Heart left ventricle (tissue), 16 donors: ENCODE measurements around the gene HEBP2. TPM values are rescaled to one million over a fixed set of nuclear protein-coding genes. Genes with fewer than 3 reads are reported as not detected.

Experiments used
- ATAC-seq, 4 donors: fragments of 200-7000 bp; cut with Tn5 transposase; one replicate each; pipeline ENCODE4 v1.9.1; 2020 to 2022; ENCODE audit warnings: moderate library complexity in 4 of 4, mild to moderate bottlenecking in 3 of 4, moderate number of reproducible peaks in 1 of 4
- DNase-seq, 5 donors: peaks; one replicate each; pipeline ENCODE4 v3.0.0-alpha.2; 2020
- H3K27ac ChIP-seq, 12 donors: fragments of 200-600 bp; sonication (generic) in 4 of 12; one replicate each; pipeline versions ENCODE4 v1.5.0 to v1.8.0; 2016 to 2022; ENCODE audit warnings: mild to moderate bottlenecking in 2 of 12
- H3K27me3 ChIP-seq, 9 donors: fragments of 200-600 bp; sonication (generic) in 2 of 9; one replicate each; pipeline versions ENCODE4 v1.5.1 to v1.8.0; 2016 to 2022; ENCODE audit warnings: mild to moderate bottlenecking in 3 of 9
- H3K36me3 ChIP-seq, 9 donors: fragments of 200-600 bp; sonication (generic) in 2 of 9; one replicate each; pipeline versions ENCODE4 v1.5.0 to v1.8.0; 2018 to 2022; ENCODE audit warnings: mild to moderate bottlenecking in 2 of 9
- H3K4me1 ChIP-seq, 12 donors: fragments of 200-600 bp; sonication (generic) in 4 of 12; one replicate each; pipeline versions ENCODE4 v1.5.0 to v1.8.0; 2016 to 2022; ENCODE audit warnings: mild to moderate bottlenecking in 3 of 12
- H3K4me3 ChIP-seq, 12 donors: fragments of 200-600 bp; sonication (generic) in 4 of 12; one replicate each; pipeline versions ENCODE4 v1.5.0 to v1.8.0; 2017 to 2022; ENCODE audit warnings: mild to moderate bottlenecking in 9 of 12, moderate library complexity in 4 of 12
- H3K9me3 ChIP-seq, 12 donors: fragments of 200-600 bp; sonication (generic) in 4 of 12; one replicate each; pipeline versions ENCODE4 v1.5.0 to v1.8.0; 2016 to 2022; ENCODE audit warnings: mild to moderate bottlenecking in 1 of 12
- POLR2A ChIP-seq, 2 donors: fragments of 450-650 bp; IDR thresholded peaks; one replicate each; pipeline ENCODE4 v1.6.1; 2017; ENCODE audit warnings: antibody characterized with exemption in 2 of 2, mild to moderate bottlenecking in 2 of 2, moderate library complexity in 2 of 2
- WGBS, 4 donors: extraction: QIAGEN DNeasy Blood & Tissue Kit in 2 of 4; methylation state at CpG; one replicate each; pipeline versions ENCODE4 v1.1.5 to v1.1.7; 2013 to 2018; 5-methylcytosine and 5-hydroxymethylcytosine counted together
- intact Hi-C, 10 donors: fragments of 100-400 bp; cut with DNase I; formaldehyde crosslinking; loops; one replicate each; pipeline versions ENCODE4 v1.11.1 to v1.14.2; 2022
- polyA plus RNA-seq, 2 donors: library from polyadenylated mRNA; stranded (reverse); fragments of 200-250 nt; gene quantifications; one replicate each; pipeline ENCODE4 v1.2.3, GENCODE V29; 2013
- total RNA-seq, 9 donors: library from RNA; depleted of rRNA in 2 of 9; stranded (reverse); fragments of >200 nt in 2 of 9; fragmentation: NEBNext Ultra II Directional in 3 of 9; extraction: Animal tissue kit (Norgen Biotek cat#: 25700) in 3 of 9; gene quantifications; one replicate each; pipeline versions ENCODE4 v1.1.0 to v1.2.4, GENCODE V29; 2016 to 2023
- TF ChIP-seq, protein P1 (sequence below), 12 donors: fragments of 200-600 bp; sonication (generic) in 4 of 12; IDR thresholded peaks; one replicate each; pipeline versions ENCODE4 v1.5.0 to v1.8.0; 2018 to 2022; ENCODE audit warnings: antibody characterized with exemption in 12 of 12, mild to moderate bottlenecking in 5 of 12
- donor health status: ischemic (EF 13 %, LVEDD 7.1; RV severe dilation, severe dysfunction).
- donor health status: healthy with polysubstance abuse.
- donor health status: DM: no; HTN: yes; CAD: no.
- donor health status: DM: no; HTN: no; CAD: no.
- donor health status: ischemic (EF 25% LVEDD 6.9; RV normal size, moderate dysfunction).
- donor health status: ischemic (EF 25% LVEDD 5.7; RV mildly dilated, moderate dysfunction).
- donor health status: healthy.
- donor health status: DM: yes; HTN: yes; CAD: no.
- donor health status: ischemic (EF 35%, LVEDD 5.7; RV mildly dilated, moderate dysfunction).
- donor health status: nonischemic (EF 11% LVEDD 7.7; RV severe dilation, severe dysfunction).
- donor health status: DM: yes; HTN: yes; CAD: no.
- donor health status: PGD.
- donor health status: ischemic (EF 29% LVEDD 5.4; RV normal size, mild dysfunction).
- donor health status: nonischemic (EF 23%, LVEDD 6.1; RV moderate dilation, normal function).

Gene HEBP2
- total and polyA plus RNA-seq, 11 donors: 20.3 to 110 (median 90.2) TPM

DNA sequence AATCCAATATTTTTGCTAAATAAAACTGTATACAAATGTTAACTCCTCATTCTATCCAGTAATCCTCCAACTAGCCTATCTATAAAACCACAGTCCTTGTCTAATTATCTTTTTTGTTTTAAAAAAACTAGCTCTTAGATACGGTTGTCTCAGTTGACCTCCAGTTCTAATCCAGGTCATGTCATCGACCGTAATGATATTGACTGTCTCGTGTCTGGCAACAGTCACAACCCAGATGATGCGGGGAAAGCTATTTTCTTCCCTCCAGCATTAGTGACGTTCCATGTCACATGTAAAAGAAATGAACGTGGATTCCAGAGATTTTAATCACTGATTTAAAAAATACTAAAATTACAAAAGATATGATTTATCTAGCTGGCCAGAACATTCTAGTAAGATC, 35.5 kb downstream of the HEBP2 start:
- TF ChIP-seq, protein P1, sequence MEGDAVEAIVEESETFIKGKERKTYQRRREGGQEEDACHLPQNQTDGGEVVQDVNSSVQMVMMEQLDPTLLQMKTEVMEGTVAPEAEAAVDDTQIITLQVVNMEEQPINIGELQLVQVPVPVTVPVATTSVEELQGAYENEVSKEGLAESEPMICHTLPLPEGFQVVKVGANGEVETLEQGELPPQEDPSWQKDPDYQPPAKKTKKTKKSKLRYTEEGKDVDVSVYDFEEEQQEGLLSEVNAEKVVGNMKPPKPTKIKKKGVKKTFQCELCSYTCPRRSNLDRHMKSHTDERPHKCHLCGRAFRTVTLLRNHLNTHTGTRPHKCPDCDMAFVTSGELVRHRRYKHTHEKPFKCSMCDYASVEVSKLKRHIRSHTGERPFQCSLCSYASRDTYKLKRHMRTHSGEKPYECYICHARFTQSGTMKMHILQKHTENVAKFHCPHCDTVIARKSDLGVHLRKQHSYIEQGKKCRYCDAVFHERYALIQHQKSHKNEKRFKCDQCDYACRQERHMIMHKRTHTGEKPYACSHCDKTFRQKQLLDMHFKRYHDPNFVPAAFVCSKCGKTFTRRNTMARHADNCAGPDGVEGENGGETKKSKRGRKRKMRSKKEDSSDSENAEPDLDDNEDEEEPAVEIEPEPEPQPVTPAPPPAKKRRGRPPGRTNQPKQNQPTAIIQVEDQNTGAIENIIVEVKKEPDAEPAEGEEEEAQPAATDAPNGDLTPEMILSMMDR (IDR thresholded peaks at IDR 0.05): no peak
- TF ChIP-seq POLR2A (IDR thresholded peaks at IDR 0.05): no peak
- ATAC-seq (peak in 1 of 4 donors; percentile 45), DNase-seq (no peak)
- no peaks in the 10 kb centered on the region for H3K27me3 ChIP-seq
- intact Hi-C loops: loop anchor here in 3 of 10 donors (10.0 kb wide), 2 partner anchors 75 to 135 kb away; no protein-coding TSS in a partner anchor
- 44 to 56% (median 51%) methylated on average over 7 of the region's 7 CpGs for WGBS, 4 donors
- H3K4me1 ChIP-seq: peaks cover 0 to 38% (median 11%) of the 10 kb centered on the region in 12 donors
- peaks cover 0 to 31% (median 0%) of the 10 kb centered on the region in 9 donors for H3K36me3 ChIP-seq
- H3K9me3 ChIP-seq: no peaks in the 10 kb centered on the region
- H3K27ac ChIP-seq: peak overlapping the region in 4 of 12 donors; percentile 15 to 42 (median 20)
- H3K4me3 ChIP-seq: no peak overlapping the region

DNA sequence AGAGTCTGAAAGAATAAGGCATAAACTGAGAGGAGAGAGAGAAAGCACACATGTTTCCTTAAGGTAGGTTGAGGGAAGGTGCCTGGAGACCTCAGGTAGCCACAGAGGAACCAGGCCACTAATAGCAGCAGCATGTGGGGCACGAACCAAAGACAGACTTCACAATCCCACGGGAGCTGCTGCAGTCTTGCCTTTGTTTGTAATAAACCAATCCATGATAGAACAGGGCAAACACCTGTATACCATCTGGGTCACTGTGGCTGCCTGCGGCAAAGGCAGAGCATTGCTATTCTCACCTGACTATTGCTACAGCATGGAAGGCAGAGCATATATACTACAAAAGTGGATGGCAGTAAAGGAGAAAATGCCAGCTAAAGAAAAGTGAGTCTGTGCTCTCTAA, 36.3 kb downstream of the HEBP2 start:
- Histone ChIP-seq H3K4me1 (peaks cover 0 to 38% (median 7%) of the 10 kb centered on the region in 12 donors), H3K27ac (peak overlapping the region in 3 of 12 donors; percentile 15 to 71 (median 54)), H3K36me3 (peaks cover 0 to 31% (median 0%) of the 10 kb centered on the region in 9 donors), H3K27me3 (no peaks in the 10 kb centered on the region), H3K9me3 (no peaks in the 10 kb centered on the region), H3K4me3 (no peak overlapping the region)
- TF ChIP-seq POLR2A (IDR thresholded peaks at IDR 0.05): no peak
- TF ChIP-seq, protein P1 (IDR thresholded peaks at IDR 0.05): no peak
- 36 to 79% (median 70%) methylated on average over 3 of the region's 3 CpGs for WGBS, 4 donors
- ATAC-seq: peak in 2 of 4 donors; percentile 19
- intact Hi-C loops: no loop called here
- DNase-seq: no peak

DNA sequence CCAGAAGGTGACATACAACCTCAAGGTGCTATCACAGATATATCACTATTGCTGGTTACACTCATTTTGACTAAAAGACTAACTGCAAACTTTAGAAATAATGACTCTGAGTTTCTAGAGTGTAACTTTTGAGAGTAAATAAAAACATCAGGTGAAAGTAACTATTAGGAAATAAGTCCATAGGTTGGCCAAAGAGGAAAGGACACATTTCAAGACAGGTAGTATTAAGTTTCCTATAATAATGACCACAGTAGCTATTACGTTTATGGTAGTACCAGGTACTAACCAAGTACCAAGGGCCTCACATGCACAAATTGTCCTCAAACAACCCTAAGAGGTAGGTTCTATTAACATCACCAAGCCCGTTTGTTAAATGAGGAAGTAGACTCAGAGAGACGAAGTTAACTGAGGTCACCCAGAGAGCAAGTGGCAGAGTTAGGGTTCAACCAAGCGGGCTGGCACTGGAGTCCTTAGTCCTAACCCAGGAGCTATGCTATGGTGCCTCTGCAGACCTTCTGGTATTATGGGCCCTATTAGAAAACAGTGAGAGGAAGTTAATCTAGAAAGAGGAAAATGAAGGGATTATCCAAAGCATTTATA, 36.8 kb downstream of the HEBP2 start:
- WGBS, 4 donors: 65 to 70% (median 69%) methylated on average over 4 of the region's 4 CpGs
- Histone ChIP-seq H3K27me3 (no peaks in the 10 kb centered on the region), H3K4me3 (no peak overlapping the region), H3K4me1 (peaks cover 0 to 38% (median 6%) of the 10 kb centered on the region in 12 donors), H3K36me3 (peaks cover 0 to 34% (median 0%) of the 10 kb centered on the region in 9 donors), H3K9me3 (no peaks in the 10 kb centered on the region), H3K27ac (peak overlapping the region in 4 of 12 donors; percentile 27 to 71 (median 57))
- TF ChIP-seq, protein P1 (IDR thresholded peaks at IDR 0.05): no peak
- no peak for TF ChIP-seq POLR2A (IDR thresholded peaks at IDR 0.05)
- ATAC-seq (peak in 2 of 4 donors; percentile 31 to 44), DNase-seq (no peak)
- intact Hi-C loops: no loop called here

DNA sequence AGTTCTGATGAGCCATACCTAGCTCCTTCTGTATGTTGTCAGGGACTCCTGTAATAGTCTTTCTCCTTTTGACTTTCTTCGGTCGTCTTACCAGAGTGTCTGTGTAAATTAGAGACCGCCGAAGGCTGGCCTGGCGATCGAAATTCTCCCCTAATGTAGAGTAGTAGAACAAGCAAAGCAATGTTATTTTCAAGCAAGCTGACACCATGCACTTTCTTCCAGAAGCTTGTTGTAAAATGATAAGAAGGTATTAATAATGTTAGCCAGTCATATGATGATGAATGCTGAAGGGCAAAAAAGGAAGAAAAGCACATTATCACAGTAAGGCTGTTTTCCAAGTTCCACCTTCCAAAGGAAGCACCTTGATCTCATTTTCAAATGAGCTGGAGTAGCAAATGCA, 37.9 kb downstream of the HEBP2 start:
- Histone ChIP-seq H3K27ac (peak overlapping the region in 10 of 12 donors; percentile 7 to 71 (median 54)), H3K36me3 (peaks cover 0 to 43% (median 7%) of the 10 kb centered on the region in 9 donors), H3K4me3 (no peak overlapping the region), H3K9me3 (no peaks in the 10 kb centered on the region), H3K4me1 (peaks cover 0 to 38% (median 6%) of the 10 kb centered on the region in 12 donors), H3K27me3 (no peaks in the 10 kb centered on the region)
- DNase-seq: no peak
- 58 to 73% (median 67%) methylated on average over 6 of the region's 6 CpGs for WGBS, 4 donors
- intact Hi-C loops: no loop called here
- peak in 3 of 4 donors; percentile 46 to 60 (median 59) for ATAC-seq
- TF ChIP-seq, protein P1 (IDR thresholded peaks at IDR 0.05): no peak
- TF ChIP-seq POLR2A (IDR thresholded peaks at IDR 0.05): no peak
